AG04449 (cell line): Measurements from ENCODE around the gene PLCB1.

Experiments
- CTCF ChIA-PET: fragments of 350-600 bp; formaldehyde crosslinking; extraction: SDS; loops from one replicate; lab custom pipeline; 2021; ENCODE audit warnings: antibody characterized with exemption; lab: Yijun Ruan, JAX
- POLR2A ChIA-PET: fragments of 400-600, 350-600 bp; formaldehyde crosslinking; extraction: SDS; loops from one replicate; lab custom pipeline; 2020; ENCODE audit warnings: antibody characterized with exemption, inconsistent platforms; lab: Yijun Ruan, JAX
- DNase-seq: peaks from one replicate; pipeline ENCODE4 v3.0.0-alpha.2; 2010; ENCODE audit warnings: low read depth, low spot score
- H3K4me3 ChIP-seq: 2 replicates; pipeline ENCODE4 v1.5.1; 2011; ENCODE audit warnings: low read depth, mild to moderate bottlenecking, control low read depth, low read length
- CTCF ChIP-seq: IDR thresholded peaks from one replicate; pipeline ENCODE4 v1.5.1; 2011; ENCODE audit warnings: mild to moderate bottlenecking, moderate library complexity, low read length, control low read depth, inconsistent platforms; ENCODE audit not compliant: insufficient read depth; ENCODE audit errors: missing control alignments

PLCB1 gene

DNA sequence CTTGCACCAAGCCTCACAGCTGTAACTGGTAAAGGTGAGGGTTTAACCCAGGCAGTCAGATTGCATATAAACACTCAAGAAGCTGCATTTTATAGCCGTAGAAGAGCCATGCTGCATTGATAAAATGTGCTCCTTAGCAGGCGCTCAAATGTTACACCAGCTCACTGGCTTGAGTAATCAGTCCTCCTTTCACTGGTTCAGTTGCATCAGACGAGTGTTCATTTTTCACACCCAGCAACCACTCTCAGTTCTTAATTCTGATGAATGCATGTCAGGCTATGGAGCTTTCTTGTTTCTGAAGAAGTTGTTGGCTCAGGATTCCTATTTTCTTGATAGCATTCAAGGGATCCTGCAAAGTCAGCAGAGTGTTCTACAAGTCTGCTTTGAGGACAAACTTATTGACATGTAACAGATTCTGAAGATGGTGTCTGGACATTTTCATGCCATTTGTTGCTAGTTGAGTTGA is 198.3 kb downstream of the PLCB1 start:
- ChIA-PET CTCF (interaction anchor here (0.6 to 1.3 kb wide), 3 partner anchors 13 to 392 kb away, joined by 3 to 4 read pairs (median 4); no protein-coding TSS in a partner anchor), POLR2A (no interaction called here)
- TF ChIP-seq CTCF: no peak
- H3K4me3 ChIP-seq: no peak overlapping the region
- DNase-seq: no peak

GRCh38 chr20:8330785-8331695 is 199.0 kb downstream of the PLCB1 start:
- ChIA-PET POLR2A (no interaction called here), CTCF (interaction anchor here (0.6 kb wide), 1 partner anchor 389 kb away, joined by 3 read pairs; no protein-coding TSS in a partner anchor)
- TF ChIP-seq CTCF: no peak
- DNase-seq: no peak
- no peak overlapping the region for H3K4me3 ChIP-seq

- peak; percentile 42 for DNase-seq
- no peak for TF ChIP-seq CTCF
- no peak overlapping the region for H3K4me3 ChIP-seq
- POLR2A ChIA-PET: no interaction called here
- CTCF ChIA-PET: interaction anchor here (0.6 kb wide), 1 partner anchor 389 kb away, joined by 3 read pairs; no protein-coding TSS in a partner anchor
Measured at GRCh38 chr20:8331740-8332412, 199.8 kb downstream of the PLCB1 start.

GRCh38 chr20:8334641-8335040 is 202.6 kb downstream of the PLCB1 start:
- DNase-seq: no peak
- CTCF ChIA-PET: interaction anchor here (1.2 kb wide), 1 partner anchor 15 kb away, joined by 3 read pairs; no protein-coding TSS in a partner anchor
- TF ChIP-seq CTCF: no peak
- POLR2A ChIA-PET: no interaction called here
- no peak overlapping the region for H3K4me3 ChIP-seq

DNA sequence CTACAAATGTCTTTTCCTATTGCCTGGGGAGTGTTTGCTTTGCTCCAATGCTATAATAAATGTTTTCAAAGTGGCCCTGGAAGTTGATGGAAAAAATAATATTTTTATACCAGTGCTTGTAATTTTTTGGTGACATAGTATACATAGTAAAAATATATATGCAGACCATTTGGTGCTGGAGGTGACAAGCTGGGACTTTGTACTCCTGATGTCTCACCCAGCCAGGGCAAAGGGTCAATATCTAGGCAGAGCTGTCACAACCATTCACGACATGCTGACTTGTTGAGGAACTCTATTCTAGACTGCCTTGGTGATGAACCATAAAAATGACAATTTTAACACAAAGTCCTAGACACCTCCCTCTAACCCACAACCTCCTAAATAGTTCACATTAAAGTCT is 203.0 kb downstream of the PLCB1 start:
- TF ChIP-seq CTCF: no peak
- H3K4me3 ChIP-seq: no peak overlapping the region
- DNase-seq: no peak
- CTCF ChIA-PET: interaction anchor here (1.2 kb wide), 1 partner anchor 14 kb away, joined by 3 read pairs; no protein-coding TSS in a partner anchor
- POLR2A ChIA-PET: no interaction called here

GRCh38 chr20:8335495-8336195 is 203.6 kb downstream of the PLCB1 start:
- POLR2A ChIA-PET: no interaction called here
- no peak for DNase-seq
- CTCF ChIA-PET: no interaction called here
- no peak for TF ChIP-seq CTCF
- H3K4me3 ChIP-seq: no peak overlapping the region
